H1 (cell line): ENCODE data around the gene UBA5. TPM values are rescaled to one million over a fixed set of nuclear protein-coding genes. Genes with fewer than 3 reads are reported as not detected.
A peak's percentile ranks its signal among the peaks of the same experiment; 100 is the strongest.

ENCODE experiments used
- CTCF ChIA-PET: fragments of 300-600 bp; sonication (Branson Sonifier 250); formaldehyde crosslinking; loops from one replicate; lab custom pipeline; 2021; ENCODE audit not compliant: partially characterized antibody; lab: Charles Lee
- POLR2A ChIA-PET: fragments of 300-600 bp; sonication (Branson Sonifier 250); formaldehyde crosslinking; loops from one replicate; lab custom pipeline; 2021; ENCODE audit warnings: inconsistent platforms; ENCODE audit not compliant: partially characterized antibody; lab: Charles Lee
- DNase-seq, 2 experiments: peaks; one replicate each; pipeline versions ENCODE4 v3.0.0 to v3.0.0-alpha.2; 2010 to 2022; ENCODE audit warnings: low spot score in 2 of 2, low read depth in 1 of 2, mixed read lengths in 1 of 2
- FAIRE-seq: peaks from 2 replicates; lab custom pipeline; 2011; peaks lifted over from hg19 to GRCh38; lab: Jason Lieb, UNC
- H2AFZ ChIP-seq: 2 replicates; pipeline ENCODE4 v1.8.1; 2012; ENCODE audit warnings: low read length, inconsistent platforms
- H2AK5ac ChIP-seq: 2 replicates; pipeline ENCODE4 v1.6.1; 2013; ENCODE audit warnings: low read depth, low read length
- H2BK120ac ChIP-seq: replicated peaks from 2 replicates; pipeline ENCODE3; 2013; ENCODE audit warnings: low read depth, low read length, inconsistent platforms
- H2BK12ac ChIP-seq: 2 replicates; pipeline ENCODE4 v1.6.1; 2013; ENCODE audit warnings: low read depth, low read length
- H2BK15ac ChIP-seq: 2 replicates; pipeline ENCODE4 v1.6.1; 2013; ENCODE audit warnings: low read length
- H2BK20ac ChIP-seq: 2 replicates; pipeline ENCODE4 v1.6.1; 2013; ENCODE audit warnings: low read length
- H2BK5ac ChIP-seq: 2 replicates; pipeline ENCODE4 v1.6.1; 2013; ENCODE audit warnings: low read depth, low read length
- H3K14ac ChIP-seq: 2 replicates; pipeline ENCODE4 v1.6.1; 2013; ENCODE audit warnings: inconsistent platforms; ENCODE audit not compliant: insufficient read length
- H3K18ac ChIP-seq: 2 replicates; pipeline ENCODE4 v1.6.1; 2013; ENCODE audit warnings: low read length; ENCODE audit errors: extremely low read depth
- H3K23ac ChIP-seq: 2 replicates; pipeline ENCODE4 v1.6.1; 2013; ENCODE audit warnings: inconsistent platforms; ENCODE audit not compliant: insufficient read length
- H3K23me2 ChIP-seq: 2 replicates; pipeline ENCODE4 v1.6.1; 2013; ENCODE audit warnings: low read depth, low read length
- H3K27ac ChIP-seq: 2 replicates; pipeline ENCODE4 v1.6.1; 2011; ENCODE audit warnings: low read depth, low read length, inconsistent platforms
- H3K27me3 ChIP-seq, 4 experiments: replicated peaks in 1 of 4; 1 replicate in 1 of 4; 2 replicates in 3 of 4; pipeline versions ENCODE4 v1.6.1 to v1.8.1; 2011 to 2013; ENCODE audit warnings: low read length in 3 of 4, mild to moderate bottlenecking in 3 of 4, inconsistent platforms in 2 of 4, mixed read lengths in 2 of 4, moderate library complexity in 1 of 4; ENCODE audit not compliant: control insufficient read depth in 3 of 4, insufficient read depth in 3 of 4; ENCODE audit errors: extremely low read depth in 1 of 4
- H3K36me3 ChIP-seq, 4 experiments: 2 replicates each; pipeline versions ENCODE4 v1.6.1 to v1.8.1; 2011 to 2013; ENCODE audit warnings: mild to moderate bottlenecking in 4 of 4, low read length in 3 of 4, moderate library complexity in 2 of 4, control low read depth in 1 of 4, inconsistent platforms in 1 of 4; ENCODE audit not compliant: insufficient read depth in 4 of 4, control insufficient read depth in 2 of 4
- H3K4ac ChIP-seq: replicated peaks from 2 replicates; pipeline ENCODE3; 2013; ENCODE audit warnings: low read length, low read depth, mixed read lengths, inconsistent platforms; ENCODE audit not compliant: insufficient read length
- H3K4me1 ChIP-seq, 4 experiments: replicated peaks in 1 of 4; 1 replicate in 1 of 4; 2 replicates in 3 of 4; pipeline versions ENCODE4 v1.6.1 to v1.8.1; 2011 to 2013; ENCODE audit warnings: low read length in 3 of 4, inconsistent platforms in 2 of 4, mixed read lengths in 1 of 4; ENCODE audit not compliant: insufficient read depth in 4 of 4, control insufficient read depth in 3 of 4
- H3K4me2 ChIP-seq, 2 experiments: 2 replicates each; pipeline versions ENCODE4 v1.6.1 to v1.8.1; 2011 to 2013; ENCODE audit warnings: low read depth in 2 of 2, low read length in 2 of 2, control low read depth in 1 of 2, inconsistent platforms in 1 of 2, mild to moderate bottlenecking in 1 of 2; ENCODE audit not compliant: insufficient read depth in 1 of 2
- H3K4me3 ChIP-seq, 4 experiments: fragments of 200-600, 300-600 bp in 1 of 4; sonication (generic), shearing (Covaris generic), sonication (Bioruptor Twin) in 1 of 4; 2 replicates each; pipeline versions ENCODE4 v1.5.1 to v1.8.1; 2011 to 2016; ENCODE audit warnings: low read length in 4 of 4, low read depth in 3 of 4, control low read depth in 2 of 4, inconsistent platforms in 2 of 4, mild to moderate bottlenecking in 2 of 4, mixed read lengths in 1 of 4, moderate library complexity in 1 of 4; ENCODE audit not compliant: insufficient read depth in 2 of 4; ENCODE audit errors: extremely low read depth in 1 of 4
- H3K56ac ChIP-seq: replicated peaks from 2 replicates; pipeline ENCODE3; 2013; ENCODE audit warnings: low read depth, mild to moderate bottlenecking, mixed read lengths, low read length, inconsistent platforms; ENCODE audit not compliant: insufficient read length
- H3K79me1 ChIP-seq: 2 replicates; pipeline ENCODE4 v1.6.1; 2013; ENCODE audit warnings: low read depth, low read length, control low read depth
- H3K79me2 ChIP-seq, 2 experiments: 2 replicates each; pipeline versions ENCODE4 v1.6.1 to v1.8.1; 2012 to 2013; ENCODE audit warnings: low read length in 2 of 2, mild to moderate bottlenecking in 2 of 2, inconsistent platforms in 1 of 2; ENCODE audit not compliant: insufficient read depth in 2 of 2, control insufficient read depth in 1 of 2
- H3K9ac ChIP-seq, 4 experiments: replicated peaks in 1 of 4; 1 replicate in 1 of 4; 2 replicates in 3 of 4; pipeline versions ENCODE4 v1.6.1 to v1.8.1; 2011 to 2013; ENCODE audit warnings: low read depth in 3 of 4, low read length in 3 of 4, control low read depth in 2 of 4, mild to moderate bottlenecking in 2 of 4, moderate library complexity in 2 of 4, inconsistent platforms in 1 of 4; ENCODE audit errors: extremely low read depth in 1 of 4
- H3K9me3 ChIP-seq, 2 experiments: 2 replicates each; pipeline versions ENCODE4 v1.6.1 to v1.8.1; 2012 to 2013; ENCODE audit warnings: mild to moderate bottlenecking in 2 of 2, moderate library complexity in 2 of 2, control low read depth in 1 of 2, inconsistent platforms in 1 of 2, low read depth in 1 of 2, low read length in 1 of 2, mixed read lengths in 1 of 2; ENCODE audit not compliant: insufficient read depth in 2 of 2
- H4K20me1 ChIP-seq, 2 experiments: replicated peaks in 1 of 2; 2 replicates each; pipeline versions ENCODE3 to v1.8.1; 2011 to 2013; ENCODE audit warnings: inconsistent platforms in 2 of 2, low read length in 2 of 2, mild to moderate bottlenecking in 1 of 2; ENCODE audit not compliant: insufficient read depth in 2 of 2, control insufficient read depth in 1 of 2
- H4K5ac ChIP-seq: 2 replicates; pipeline ENCODE4 v1.6.1; 2013; ENCODE audit warnings: low read length, low read depth, mixed read lengths, inconsistent platforms; ENCODE audit not compliant: insufficient read length
- H4K8ac ChIP-seq: 2 replicates; pipeline ENCODE4 v1.8.0; 2013; ENCODE audit warnings: mild to moderate bottlenecking, moderate library complexity, low read length, inconsistent platforms; ENCODE audit not compliant: insufficient read depth; ENCODE audit errors: extremely low read depth
- H4K91ac ChIP-seq: replicated peaks from 2 replicates; pipeline ENCODE3; 2013; ENCODE audit warnings: low read length, mixed read lengths, inconsistent platforms; ENCODE audit not compliant: insufficient read length
- CTBP2 ChIP-seq: IDR thresholded peaks from 2 replicates; pipeline ENCODE4 v1.7.0; 2011; ENCODE audit warnings: borderline replicate concordance, mild to moderate bottlenecking, moderate library complexity, mixed read lengths, low read length; ENCODE audit not compliant: insufficient read depth, insufficient read length
- EP300 ChIP-seq, 2 experiments: IDR thresholded peaks; 1 replicate in 1 of 2; 2 replicates in 1 of 2; pipeline ENCODE4 v1.6.1; 2011 to 2012; ENCODE audit warnings: low read depth in 2 of 2, low read length in 2 of 2, mild to moderate bottlenecking in 2 of 2, borderline replicate concordance in 1 of 2, inconsistent platforms in 1 of 2, moderate library complexity in 1 of 2
- HDAC2 ChIP-seq, 2 experiments: fragments of 300-600 bp in 1 of 2; sonication (generic) in 1 of 2; IDR thresholded peaks; 2 replicates each; pipeline ENCODE4 v1.6.1; 2011 to 2012; ENCODE audit warnings: low read depth in 2 of 2, low read length in 2 of 2, mild to moderate bottlenecking in 2 of 2, moderate library complexity in 2 of 2, borderline replicate concordance in 1 of 2, inconsistent platforms in 1 of 2
- JUND ChIP-seq: IDR thresholded peaks from 2 replicates; pipeline ENCODE4 v1.6.1; 2011; ENCODE audit warnings: mild to moderate bottlenecking, improper control_type of control experiment, low read length
- KDM1A ChIP-seq: fragments of 200-600, 300-600 bp; sonication (generic); IDR thresholded peaks from 2 replicates; pipeline ENCODE4 v1.7.1; 2016; ENCODE audit warnings: mild to moderate bottlenecking, low read length, borderline replicate concordance
- KDM5A ChIP-seq: fragments of 200-600 bp; IDR thresholded peaks from 2 replicates; pipeline ENCODE4 v1.7.1; 2012; ENCODE audit warnings: mild to moderate bottlenecking, low read length, inconsistent platforms, mixed read lengths
- PHF8 ChIP-seq: fragments of 200-600 bp; sonication (generic); conservative IDR thresholded peaks from 2 replicates; pipeline ENCODE4 v1.7.1; 2012; ENCODE audit warnings: low read depth, mild to moderate bottlenecking, inconsistent platforms, low read length, moderate library complexity
- SIRT6 ChIP-seq: IDR thresholded peaks from one replicate; pipeline ENCODE4 v1.7.1; 2012; ENCODE audit warnings: low read length, inconsistent platforms
- SIX5 ChIP-seq: IDR thresholded peaks from 2 replicates; pipeline ENCODE4 v1.6.1; 2011; ENCODE audit warnings: mild to moderate bottlenecking, low read depth, low read length
- SRF ChIP-seq: IDR thresholded peaks from 2 replicates; pipeline ENCODE4 v1.6.1; 2011; ENCODE audit warnings: mild to moderate bottlenecking, low read depth, low read length, moderate library complexity
- TCF12 ChIP-seq: IDR thresholded peaks from 2 replicates; pipeline ENCODE4 v1.6.1; 2011; ENCODE audit warnings: low read depth, mild to moderate bottlenecking, low read length
- YY1 ChIP-seq: IDR thresholded peaks from 2 replicates; pipeline ENCODE4 v1.6.1; 2011; ENCODE audit warnings: low read depth, mild to moderate bottlenecking, low read length
- WGBS, 2 experiments: shearing (Covaris generic) in 1 of 2; methylation state at CpG; one replicate each; pipeline versions ENCODE4 v1.1.6 to v1.1.7; 2013 to 2015; ENCODE audit warnings: low lambda C conversion rate in 2 of 2, mixed read lengths in 2 of 2, inconsistent platforms in 1 of 2, low coverage in 1 of 2, missing lambda C conversion rate in 1 of 2; ENCODE audit not compliant: insufficient replicate concordance in 2 of 2, insufficient coverage in 1 of 2, insufficient read length in 1 of 2; ENCODE audit errors: extremely low coverage in 1 of 2, missing lambda C conversion rate in 1 of 2; 5-methylcytosine and 5-hydroxymethylcytosine counted together
- polyA plus RNA-seq, 7 experiments: library from polyadenylated mRNA; depleted of rRNA in 3 of 7; stranded (reverse) in 5 of 7; unstranded in 2 of 7; fragments of >200 nt in 5 of 7; fragments of 200-250 nt in 2 of 7; gene quantifications; 1 replicate in 5 of 7; 2 replicates in 1 of 7; 4 replicates in 1 of 7; pipeline versions ENCODE4 v1.2.1 to v1.2.3, GENCODE V29; 2011 to 2013; ENCODE audit warnings: missing spikeins in 2 of 7, mixed read lengths in 2 of 7
- total RNA-seq: library from RNA; stranded (reverse); fragmentation: NEBNext Ultra II Directional; extraction: Animal tissue kit (Norgen Biotek cat#: 25700); gene quantifications from 2 replicates; pipeline ENCODE4 v1.2.1, GENCODE V29; 2021
- TF ChIP-seq, protein P1 (sequence below): IDR thresholded peaks from 2 replicates; pipeline ENCODE4 v1.6.1; 2011; ENCODE audit warnings: low read depth, mild to moderate bottlenecking, low read length; ENCODE audit not compliant: insufficient read depth

The UBA5 gene
- total and polyA plus RNA-seq, 2 of the 8 experiments (the other 6 are each of a cell fraction or from before 2014, with no cell fraction given): 11.0 to 28.0 TPM

DNA sequence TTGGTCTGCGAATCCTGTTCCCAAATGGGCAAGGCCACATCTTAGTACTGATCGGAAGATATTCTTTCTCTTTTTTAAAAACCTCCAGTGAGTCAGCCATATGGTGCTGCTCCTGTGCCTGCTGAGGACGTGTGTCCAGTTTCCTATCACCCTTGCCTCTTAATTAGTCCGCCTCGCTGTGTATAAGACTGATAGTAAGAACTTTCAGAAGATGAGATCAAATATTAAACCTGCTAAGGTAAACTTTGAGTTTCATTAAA lies 612 bp downstream of the UBA5 start:
- Histone ChIP-seq H3K23me2 (peaks cover 11% of the 10 kb centered on the region), H3K79me1 (no peaks in the 10 kb centered on the region), H3K14ac (no peak overlapping the region), H3K23ac (no peak overlapping the region), H2AFZ (peak overlapping the region; percentile 98; the same call in 1 of the 2 replicates), H3K4me1 (no peaks in the 10 kb centered on the region; a peak in 1 of 7 replicates), H4K8ac (peak overlapping the region; percentile 98; the same call in 1 of the 2 replicates), H2BK15ac (no peak overlapping the region), H4K20me1 (no peaks in the 10 kb centered on the region), H3K36me3 (no peaks in the 10 kb centered on the region), H3K27ac (no peak overlapping the region), H3K4me2 (peak overlapping the region; percentile 73 to 99), H2BK120ac (no peak overlapping the region), H3K4me3 (peak overlapping the region; percentile 90 to 96 (median 94)), H2BK5ac (peak overlapping the region; percentile 50; the same call in 1 of the 2 replicates), H3K9me3 (no peaks in the 10 kb centered on the region), H2BK12ac (no peak overlapping the region), H4K5ac (no peak overlapping the region), H3K4ac (no peak overlapping the region), H3K9ac (peak overlapping the region; percentile 77 to 93 (median 84)), H3K18ac (no peak overlapping the region), H3K56ac (no peak overlapping the region), H2AK5ac (no peak overlapping the region), H3K79me2 (peaks cover 4 to 29% of the 10 kb centered on the region in 2 experiments; a peak in 3 of 4 replicates), H4K91ac (no peak overlapping the region), H2BK20ac (no peak overlapping the region), H3K27me3 (no peaks in the 10 kb centered on the region)
- DNase-seq (no peak), FAIRE-seq (no peak)
- ChIA-PET POLR2A (interaction anchor here (0.7 to 1.3 kb wide), 2 partner anchors 9 to 12 kb away, joined by 3 to 4 read pairs; no protein-coding TSS in a partner anchor), CTCF (no interaction called here)
- 4% methylated on average over 5 of the region's 5 CpGs; no CpG with 5 or more reads in 1 of the 2 experiments for WGBS, 2 experiments
- TF ChIP-seq PHF8 (no peak), EP300 (IDR thresholded peaks at IDR 0.05; ENCODE audit: borderline replicate concordance in 1 of 2, low read depth in 2 of 2, low read length in 2 of 2) (no peak), YY1 (no peak), SIRT6 (no peak), SIX5 (no peak), CTBP2 (no peak), HDAC2 (IDR thresholded peaks at IDR 0.05; ENCODE audit: borderline replicate concordance in 1 of 2, low read depth in 2 of 2, low read length in 2 of 2) (no peak), JUND (no peak), KDM1A (no peak), SRF (no peak), KDM5A (no peak), TCF12 (no peak)
- TF ChIP-seq, protein P1, sequence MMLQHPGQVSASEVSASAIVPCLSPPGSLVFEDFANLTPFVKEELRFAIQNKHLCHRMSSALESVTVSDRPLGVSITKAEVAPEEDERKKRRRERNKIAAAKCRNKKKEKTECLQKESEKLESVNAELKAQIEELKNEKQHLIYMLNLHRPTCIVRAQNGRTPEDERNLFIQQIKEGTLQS: no peak
